SK-N-MC (cell line): ENCODE data around the gene HOXC12.
A peak's percentile ranks its signal among the peaks of the same experiment; 100 is the strongest.

Experiments used
- DNase-seq: peaks from one replicate; pipeline ENCODE4 v3.0.0-alpha.2; 2011; ENCODE audit warnings: low read depth, low spot score
- H3K27ac ChIP-seq: fragments of 200-600 bp; sonication (generic); 2 replicates; pipeline ENCODE4 v1.5.1; 2016; ENCODE audit warnings: mixed run types
- H3K36me3 ChIP-seq: fragments of 200-600 bp; sonication (generic); 2 replicates; pipeline ENCODE4 v1.6.1; 2017; ENCODE audit warnings: antibody characterized with exemption, low read length, mixed read lengths; ENCODE audit not compliant: insufficient read depth
- H3K4me3 ChIP-seq: fragments of 200-600 bp; sonication (generic); 2 replicates; pipeline ENCODE4 v1.5.1; 2016
- H3K9ac ChIP-seq: fragments of 200-600 bp; sonication (generic); 2 replicates; pipeline ENCODE4 v1.8.0; 2017; ENCODE audit warnings: mixed run types, mixed read lengths; ENCODE audit not compliant: insufficient read length
- H3K9me3 ChIP-seq: fragments of 200-600 bp; sonication (generic); 2 replicates; pipeline ENCODE4 v1.6.1; 2017; ENCODE audit warnings: low read depth, mild to moderate bottlenecking, antibody characterized with exemption, low read length, moderate library complexity, mixed read lengths
- EZH2 ChIP-seq: fragments of 200-600 bp; sonication (generic); IDR thresholded peaks from one replicate; pipeline ENCODE4 v1.6.1; 2017; ENCODE audit warnings: antibody characterized with exemption
- FOXP2 ChIP-seq: optimal IDR thresholded peaks from 2 replicates; pipeline ENCODE3; 2011; ENCODE audit warnings: mild to moderate bottlenecking, moderate library complexity; ENCODE audit not compliant: insufficient read depth; ENCODE audit errors: extremely low read length, control extremely low read depth
- POLR2AphosphoS5 ChIP-seq: IDR thresholded peaks from 2 replicates; pipeline ENCODE4 v1.6.1; 2012; ENCODE audit warnings: mild to moderate bottlenecking, low read depth, low read length, borderline replicate concordance

Gene HOXC12

GRCh38 chr12:53954694-53955035, at the start of gene HOXC12:
Gene HOXC12 (plus strand): TSS chr12:53954903. CDS start chr12:53954930, 27 bp downstream.
- TF ChIP-seq EZH2 (no peak), POLR2AphosphoS5 (peak; percentile 77; the same call in 1 of the 2 replicates), FOXP2 (no peak)

GRCh38 chr12:53907103-53907502, 47.6 kb upstream of the HOXC12 start:
- no peak for DNase-seq
- Histone ChIP-seq H3K27ac (no peak overlapping the region), H3K9ac (no peak overlapping the region), H3K4me3 (no peak overlapping the region), H3K36me3 (no peaks in the 10 kb centered on the region), H3K9me3 (no peaks in the 10 kb centered on the region)
- TF ChIP-seq EZH2 (no peak), POLR2AphosphoS5 (no peak)

More at GRCh38 chr12:53954694-53955035, at the start of gene HOXC12:
- no peak for DNase-seq
- peak within 1 kb of the TSS; percentile 91 for H3K9ac ChIP-seq
- no peaks in the 10 kb centered on the region for H3K9me3 ChIP-seq
- peak within 1 kb of the TSS; percentile 94 for H3K4me3 ChIP-seq
- no peaks in the 10 kb centered on the region for H3K36me3 ChIP-seq
- peak within 1 kb of the TSS; percentile 77 for H3K27ac ChIP-seq

- Histone ChIP-seq H3K9ac (no peak overlapping the region), H3K27ac (no peak overlapping the region)
- no peak for TF ChIP-seq EZH2
- TF ChIP-seq POLR2AphosphoS5 = no peak
- TF ChIP-seq FOXP2 = no peak
Observed at GRCh38 chr12:53916788-53917655, 37.7 kb upstream of the HOXC12 start.

GRCh38 chr12:53924521-53925405, 29.9 kb upstream of the HOXC12 start:
- DNase-seq = no peak
- H3K27ac ChIP-seq = no peak overlapping the region
- TF ChIP-seq EZH2 (no peak), POLR2AphosphoS5 (no peak), FOXP2 (no peak)

More at GRCh38 chr12:53916788-53917655, 37.7 kb upstream of the HOXC12 start:
- Histone ChIP-seq H3K36me3 (no peaks in the 10 kb centered on the region), H3K4me3 (no peak overlapping the region), H3K9me3 (no peaks in the 10 kb centered on the region)
- DNase-seq = no peak

GRCh38 chr12:53927220-53928029, 27.3 kb upstream of the HOXC12 start:
- no peak for TF ChIP-seq POLR2AphosphoS5
- no peak for TF ChIP-seq FOXP2
- no peak for TF ChIP-seq EZH2
- H3K36me3 ChIP-seq = no peaks in the 10 kb centered on the region
- no peak overlapping the region for H3K4me3 ChIP-seq
- H3K27ac ChIP-seq = no peak overlapping the region
- no peaks in the 10 kb centered on the region for H3K9me3 ChIP-seq
- no peak for DNase-seq
- no peak overlapping the region for H3K9ac ChIP-seq

More at GRCh38 chr12:53924521-53925405, 29.9 kb upstream of the HOXC12 start:
- Histone ChIP-seq H3K36me3 (no peaks in the 10 kb centered on the region), H3K9ac (no peak overlapping the region), H3K4me3 (no peak overlapping the region), H3K9me3 (no peaks in the 10 kb centered on the region)

- Histone ChIP-seq H3K4me3 (no peak overlapping the region), H3K27ac (no peak overlapping the region), H3K9ac (no peak overlapping the region), H3K36me3 (no peaks in the 10 kb centered on the region), H3K9me3 (no peaks in the 10 kb centered on the region)
- DNase-seq = no peak
- TF ChIP-seq FOXP2 (no peak), EZH2 (no peak), POLR2AphosphoS5 (no peak)
Observed at GRCh38 chr12:53928054-53928835, 26.5 kb upstream of the HOXC12 start.

GRCh38 chr12:53929527-53929926, 25.2 kb upstream of the HOXC12 start:
- no peak overlapping the region for H3K27ac ChIP-seq
- no peaks in the 10 kb centered on the region for H3K36me3 ChIP-seq
- TF ChIP-seq FOXP2 = no peak
- DNase-seq = no peak
- no peak overlapping the region for H3K9ac ChIP-seq
- no peak overlapping the region for H3K4me3 ChIP-seq
- H3K9me3 ChIP-seq = no peaks in the 10 kb centered on the region
